ENCODE data around the gene CNTNAP2. TPM values are rescaled to one million over a fixed set of nuclear protein-coding genes. Genes with fewer than 3 reads are reported as not detected.

The CNTNAP2 gene
- total RNA-seq, 2 experiments from 2014 or later: 0.28 TPM; not detected in 1

GRCh38 chr7:147658392-147658967 lies 1541.9 kb downstream of the CNTNAP2 start:
- no peaks in the 10 kb centered on the region for H3K4me1 ChIP-seq (ENCODE audit: insufficient read depth, low read length, poor library complexity, severe bottlenecking)
- H3K4me2 ChIP-seq (ENCODE audit: low read length): no peak overlapping the region
- no peak overlapping the region for H2AFZ ChIP-seq (ENCODE audit: low read length)
- H3K36me3 ChIP-seq (ENCODE audit: insufficient read depth, low read length): no peaks in the 10 kb centered on the region
- BruUV-seq (replicated peaks): no TSS peak
- H3K27ac ChIP-seq (ENCODE audit: low read depth, low read length, poor library complexity, severe bottlenecking): no peak overlapping the region
- H3K4me3 ChIP-seq (ENCODE audit: low read depth, low read length, poor library complexity, severe bottlenecking): no peak overlapping the region
- TF ChIP-seq, protein P1, sequence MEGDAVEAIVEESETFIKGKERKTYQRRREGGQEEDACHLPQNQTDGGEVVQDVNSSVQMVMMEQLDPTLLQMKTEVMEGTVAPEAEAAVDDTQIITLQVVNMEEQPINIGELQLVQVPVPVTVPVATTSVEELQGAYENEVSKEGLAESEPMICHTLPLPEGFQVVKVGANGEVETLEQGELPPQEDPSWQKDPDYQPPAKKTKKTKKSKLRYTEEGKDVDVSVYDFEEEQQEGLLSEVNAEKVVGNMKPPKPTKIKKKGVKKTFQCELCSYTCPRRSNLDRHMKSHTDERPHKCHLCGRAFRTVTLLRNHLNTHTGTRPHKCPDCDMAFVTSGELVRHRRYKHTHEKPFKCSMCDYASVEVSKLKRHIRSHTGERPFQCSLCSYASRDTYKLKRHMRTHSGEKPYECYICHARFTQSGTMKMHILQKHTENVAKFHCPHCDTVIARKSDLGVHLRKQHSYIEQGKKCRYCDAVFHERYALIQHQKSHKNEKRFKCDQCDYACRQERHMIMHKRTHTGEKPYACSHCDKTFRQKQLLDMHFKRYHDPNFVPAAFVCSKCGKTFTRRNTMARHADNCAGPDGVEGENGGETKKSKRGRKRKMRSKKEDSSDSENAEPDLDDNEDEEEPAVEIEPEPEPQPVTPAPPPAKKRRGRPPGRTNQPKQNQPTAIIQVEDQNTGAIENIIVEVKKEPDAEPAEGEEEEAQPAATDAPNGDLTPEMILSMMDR (conservative IDR thresholded peaks at IDR 0.05; ENCODE audit: low read length): no peak
- no peak for TF ChIP-seq EZH2phosphoT487 (IDR thresholded peaks at IDR 0.05; ENCODE audit: borderline replicate concordance, low read depth, low read length)
- no peaks in the 10 kb centered on the region; the same call in 1 of the 2 replicates for H3K9me2 ChIP-seq (ENCODE audit: insufficient read depth, low read length)
- intact Hi-C loops (cut with micrococcal nuclease; ENCODE audit: unreplicated experiment): no loop called here
- H3K79me2 ChIP-seq (ENCODE audit: insufficient read depth, low read depth, low read length): no peaks in the 10 kb centered on the region
- POLR2A ChIA-PET: interaction anchor here (0.6 kb wide), 1 partner anchor 30 kb away, joined by 3 read pairs; no protein-coding TSS in a partner anchor
- H4K20me1 ChIP-seq (ENCODE audit: insufficient read depth, low read length): no peaks in the 10 kb centered on the region
- no peak for DNase-seq (ENCODE audit: low spot score)
- CTCF ChIA-PET (ENCODE audit: unreplicated experiment): no interaction called here
- H3K9me3 ChIP-seq (ENCODE audit: low read length): no peaks in the 10 kb centered on the region

DNA sequence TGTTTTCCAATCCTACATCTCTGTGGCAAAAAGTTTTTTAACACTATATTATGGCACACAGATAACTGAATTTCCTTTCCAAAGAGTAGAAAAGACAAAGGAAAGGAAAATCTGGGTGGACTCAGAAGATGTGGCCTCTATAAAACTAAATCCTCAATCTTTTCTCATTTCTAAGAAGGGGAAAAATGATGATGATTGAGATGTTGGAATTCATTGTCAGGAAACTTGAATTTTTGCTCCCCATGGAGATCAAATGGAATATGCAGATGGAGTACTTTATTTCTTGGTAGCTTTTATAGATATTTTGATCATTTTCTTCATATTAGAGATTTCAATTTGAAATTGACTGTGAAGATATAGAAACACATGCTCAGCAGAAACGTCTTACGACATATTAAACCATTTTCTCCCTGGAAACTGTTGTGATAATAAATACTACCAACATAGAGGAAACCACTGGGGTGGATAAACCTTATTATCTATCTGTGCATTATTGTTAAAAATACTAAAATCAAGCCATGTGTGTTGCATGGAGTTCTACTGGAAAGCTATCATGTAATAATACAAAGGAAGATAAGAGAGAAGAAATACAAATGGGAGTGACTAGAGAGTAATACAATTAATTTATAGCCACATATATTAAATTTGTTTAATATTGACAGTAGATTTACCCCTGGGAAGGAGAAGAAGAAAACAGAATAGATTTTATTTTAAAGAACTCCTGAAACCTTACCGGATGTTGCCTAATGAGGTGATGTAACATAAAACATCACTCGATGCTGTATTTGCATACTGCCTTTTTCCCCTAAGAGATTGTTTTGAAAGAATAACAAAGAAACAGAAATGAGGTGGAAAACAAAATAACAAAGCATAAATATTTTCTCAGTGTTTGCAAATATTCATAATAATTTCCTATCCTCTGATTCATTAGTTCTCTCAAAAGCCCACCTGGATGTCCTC lies 1542.7 kb downstream of the CNTNAP2 start:
- ChIA-PET POLR2A (interaction anchor here (0.6 kb wide), 1 partner anchor 31 kb away, joined by 3 read pairs; no protein-coding TSS in a partner anchor), CTCF (ENCODE audit: unreplicated experiment) (no interaction called here)
- intact Hi-C loops (cut with micrococcal nuclease; ENCODE audit: unreplicated experiment): no loop called here

More for the DNA sequence above, 1542.7 kb downstream of the CNTNAP2 start:
- no peak for DNase-seq (ENCODE audit: low spot score)
- no peaks in the 10 kb centered on the region; the same call in 1 of the 2 replicates for H3K9me2 ChIP-seq (ENCODE audit: insufficient read depth, low read length)
- H2AFZ ChIP-seq (ENCODE audit: low read length): no peak overlapping the region
- H3K27ac ChIP-seq (ENCODE audit: low read depth, low read length, poor library complexity, severe bottlenecking): no peak overlapping the region
- H4K20me1 ChIP-seq (ENCODE audit: insufficient read depth, low read length): no peaks in the 10 kb centered on the region
- no peaks in the 10 kb centered on the region for H3K36me3 ChIP-seq (ENCODE audit: insufficient read depth, low read length)
- H3K4me3 ChIP-seq (ENCODE audit: low read depth, low read length, poor library complexity, severe bottlenecking): no peak overlapping the region
- no peaks in the 10 kb centered on the region for H3K4me1 ChIP-seq (ENCODE audit: insufficient read depth, low read length, poor library complexity, severe bottlenecking)
- no peaks in the 10 kb centered on the region for H3K79me2 ChIP-seq (ENCODE audit: insufficient read depth, low read depth, low read length)
- H3K9me3 ChIP-seq (ENCODE audit: low read length): no peaks in the 10 kb centered on the region
- H3K4me2 ChIP-seq (ENCODE audit: low read length): no peak overlapping the region
- BruUV-seq (replicated peaks): no TSS peak
- no peak for TF ChIP-seq EZH2phosphoT487 (IDR thresholded peaks at IDR 0.05; ENCODE audit: borderline replicate concordance, low read depth, low read length)
- TF ChIP-seq, protein P1 (conservative IDR thresholded peaks at IDR 0.05; ENCODE audit: low read length): no peak
